GM10248 (cell line): Measurements from ENCODE around the gene DTX3L.

Source experiments
- CTCF ChIA-PET: fragments of 300-600 bp; sonication (Branson Sonifier 250); formaldehyde crosslinking; extraction: SDS; loops from one replicate; lab custom pipeline; 2021; ENCODE audit warnings: antibody characterized with exemption; lab: Yijun Ruan, JAX
- POLR2A ChIA-PET: fragments of 350-650 bp; sonication (Branson Sonifier 250); formaldehyde crosslinking; extraction: SDS; loops from one replicate; lab custom pipeline; 2020; ENCODE audit warnings: antibody characterized with exemption; lab: Yijun Ruan, JAX
- DNase-seq: peaks from one replicate; pipeline ENCODE4 v3.0.0; 2012; ENCODE audit errors: extremely low spot score
- CTCF ChIP-seq: IDR thresholded peaks from 2 replicates; pipeline ENCODE4 v1.5.1; 2012; ENCODE audit warnings: mild to moderate bottlenecking, low read depth; ENCODE audit errors: extremely low read depth, missing control alignments, control extremely low read depth

DTX3L gene

GRCh38 chr3:122538956-122539490 is 25.1 kb upstream of the DTX3L start:
- POLR2A ChIA-PET = no interaction called here

GRCh38 chr3:122546151-122546550 is 18.0 kb upstream of the DTX3L start:
- POLR2A ChIA-PET = no interaction called here
- DNase-seq = no peak
- no peak for TF ChIP-seq CTCF
- CTCF ChIA-PET = interaction anchor here (0.8 to 1.9 kb wide), 6 partner anchors 12 to 133 kb away, joined by 3 to 7 read pairs (median 3); partner anchors contain the start of gene KPNA1

More at GRCh38 chr3:122538956-122539490, 25.1 kb upstream of the DTX3L start:
- DNase-seq = no peak
- no peak for TF ChIP-seq CTCF
- CTCF ChIA-PET = no interaction called here

GRCh38 chr3:122548076-122548475 is 16.1 kb upstream of the DTX3L start:
- CTCF ChIA-PET = interaction anchor here (1.0 to 2.6 kb wide), 4 partner anchors 12 to 132 kb away, joined by 3 to 15 read pairs (median 6); partner anchors contain the start of gene PARP14
- no peak for DNase-seq
- TF ChIP-seq CTCF = no peak
- POLR2A ChIA-PET = no interaction called here

DNA sequence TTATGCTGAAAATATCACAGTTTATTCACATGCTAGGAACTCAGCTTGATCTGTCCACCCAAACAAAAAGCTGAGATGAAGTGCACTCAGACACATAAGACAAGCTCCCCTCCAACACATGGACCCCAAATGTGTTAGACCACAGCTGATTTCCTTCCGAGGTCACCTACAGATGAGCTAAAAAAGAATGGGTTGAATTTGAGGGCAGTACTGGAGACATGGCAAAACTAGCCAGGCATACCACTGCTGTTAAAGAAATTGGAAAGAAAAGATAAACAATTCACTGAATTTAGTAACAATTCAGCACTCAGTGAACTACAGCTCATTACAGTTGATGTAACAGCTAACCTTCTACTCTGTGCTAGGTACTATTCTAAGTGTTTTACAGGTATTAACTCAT is 15.5 kb upstream of the DTX3L start:
- POLR2A ChIA-PET = interaction anchor here (0.6 kb wide), 1 partner anchor 190 kb away, joined by 3 read pairs; no protein-coding TSS in a partner anchor

DNA sequence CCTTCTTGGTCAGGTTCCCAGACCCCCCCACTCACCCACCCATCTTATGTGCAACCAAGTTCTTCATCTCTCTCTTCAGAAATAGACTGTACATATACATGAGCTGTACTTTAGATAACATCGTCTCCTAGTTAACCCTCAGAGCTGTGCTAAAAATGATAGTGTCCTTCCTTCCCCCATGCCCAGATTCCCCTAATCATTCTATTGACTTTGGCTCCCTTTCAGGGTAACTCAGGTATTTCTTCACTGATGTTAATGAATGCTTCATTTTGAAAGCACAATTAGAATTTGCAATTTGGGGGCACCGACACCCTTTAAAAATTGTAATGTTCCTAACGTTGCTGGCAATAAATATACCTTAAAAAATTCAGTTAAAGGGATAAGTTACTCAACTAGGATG is 11.0 kb upstream of the DTX3L start:
- ChIA-PET CTCF (interaction anchor here (1.0 to 1.3 kb wide), 3 partner anchors 11 to 126 kb away, joined by 3 to 4 read pairs (median 3); partner anchors contain the start of genes DTX3L and PARP9), POLR2A (no interaction called here)
- no peak for DNase-seq
- TF ChIP-seq CTCF = no peak

More for the DNA sequence above, 15.5 kb upstream of the DTX3L start:
- CTCF ChIA-PET = interaction anchor here (1.0 to 2.6 kb wide), 4 partner anchors 11 to 131 kb away, joined by 3 to 15 read pairs (median 6); partner anchors contain the start of gene PARP14
- no peak for TF ChIP-seq CTCF
- DNase-seq = no peak

DNA sequence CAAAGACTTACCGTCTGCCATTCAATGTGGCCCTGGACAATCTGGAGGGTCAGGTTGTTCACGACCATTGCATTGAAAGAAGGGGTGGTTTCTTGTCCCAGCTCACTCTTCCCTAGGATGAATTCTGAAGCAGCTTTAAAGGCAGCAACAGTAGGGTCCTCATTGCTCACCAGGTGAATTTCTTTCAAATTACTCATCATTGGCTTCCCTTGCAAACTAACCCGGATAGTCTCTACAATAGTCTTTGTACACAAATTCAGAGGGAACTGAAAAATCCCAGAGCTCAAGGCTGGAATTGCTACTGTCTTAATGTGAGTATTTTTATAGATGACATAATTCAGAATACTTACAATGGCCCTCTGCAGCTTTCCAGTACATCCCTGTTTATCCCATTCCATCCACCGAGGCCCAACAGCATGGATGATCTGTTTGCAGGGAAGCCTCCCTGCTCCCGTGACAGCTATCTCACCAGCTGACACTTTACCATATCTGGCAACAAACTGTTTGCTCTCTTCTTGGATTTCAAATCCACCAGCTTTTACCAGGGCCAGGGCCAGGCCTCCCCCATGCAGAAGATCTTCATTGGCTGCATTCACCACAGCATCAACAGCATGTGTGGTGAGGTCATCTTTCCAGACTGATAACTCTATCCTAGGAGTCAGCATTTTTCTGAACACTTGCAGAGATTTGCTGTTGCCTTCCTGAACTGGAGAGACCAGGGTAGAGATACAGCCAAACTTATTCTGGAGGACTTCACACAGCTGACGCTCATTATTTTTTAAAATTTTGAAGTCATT is 8.7 kb upstream of the DTX3L start:
- POLR2A ChIA-PET = no interaction called here
- no peak for DNase-seq
- CTCF ChIA-PET = interaction anchor here (0.9 to 10.1 kb wide), 5 partner anchors 14 to 122 kb away, joined by 3 to 146 read pairs (median 4); partner anchors contain the start of genes KPNA1 and PARP14
- no peak for TF ChIP-seq CTCF
